Osteocyte (in vitro differentiated cells): Measurements from ENCODE around the gene NRG2. TPM values are rescaled to one million over a fixed set of nuclear protein-coding genes. Genes with fewer than 3 reads are reported as not detected.

Experiments used
- DNase-seq: peaks from one replicate; pipeline ENCODE4 v3.0.0; 2021; ENCODE audit warnings: mixed read lengths; ENCODE audit not compliant: unreplicated experiment; ENCODE audit errors: extremely low spot score
- H3K27ac Mint-ChIP-seq: one replicate; pipeline ENCODE4 v1.8.0; 2021; ENCODE audit warnings: mild to moderate bottlenecking, mixed read lengths; ENCODE audit not compliant: unreplicated experiment
- H3K27me3 Mint-ChIP-seq: one replicate; pipeline ENCODE4 v1.8.0; 2021; ENCODE audit warnings: mixed read lengths; ENCODE audit not compliant: unreplicated experiment
- H3K36me3 Mint-ChIP-seq: one replicate; pipeline ENCODE4 v1.8.0; 2021; ENCODE audit warnings: mixed read lengths; ENCODE audit not compliant: unreplicated experiment
- H3K4me1 Mint-ChIP-seq: one replicate; pipeline ENCODE4 v1.8.0; 2021; ENCODE audit warnings: mixed read lengths; ENCODE audit not compliant: unreplicated experiment
- H3K4me3 Mint-ChIP-seq: one replicate; pipeline ENCODE4 v1.8.0; 2021; ENCODE audit warnings: mild to moderate bottlenecking, moderate library complexity, mixed read lengths; ENCODE audit not compliant: unreplicated experiment
- H3K9me3 Mint-ChIP-seq: one replicate; pipeline ENCODE4 v1.8.0; 2021; ENCODE audit warnings: mixed read lengths; ENCODE audit not compliant: unreplicated experiment
- total RNA-seq: library from RNA; stranded (reverse); gene quantifications from 2 replicates; pipeline ENCODE4 v1.2.1, GENCODE V29; 2021
- TF ChIP-seq, protein P1 (sequence below): fragments of 200-600 bp; sonication (generic); IDR thresholded peaks from 2 replicates; pipeline ENCODE4 v1.5.0; 2021; ENCODE audit warnings: antibody characterized with exemption, mild to moderate bottlenecking, moderate library complexity

Gene NRG2
- total RNA-seq, 1 donor from 2014 or later: 0.86 TPM

DNA sequence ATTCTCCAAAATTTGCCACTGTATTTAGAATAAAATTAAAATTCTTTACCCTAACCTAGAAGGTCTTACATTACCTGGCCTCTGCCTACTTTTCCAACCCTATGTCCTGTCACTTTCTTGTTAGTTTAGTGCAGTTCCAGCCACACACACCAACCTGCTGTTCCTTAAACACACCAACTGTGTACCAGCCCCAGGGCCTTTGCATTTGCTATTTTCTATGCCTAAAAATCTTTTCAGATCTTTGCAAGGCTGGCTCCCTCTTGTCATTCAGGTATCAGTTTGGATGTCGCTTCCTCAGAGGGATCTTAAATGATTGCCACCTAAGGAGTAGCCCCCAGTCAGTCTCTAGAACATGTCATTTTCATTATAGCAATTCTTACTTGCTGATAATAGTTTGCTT lies 17.7 kb upstream of the NRG2 start:
- no peak for DNase-seq
- TF ChIP-seq, protein P1, sequence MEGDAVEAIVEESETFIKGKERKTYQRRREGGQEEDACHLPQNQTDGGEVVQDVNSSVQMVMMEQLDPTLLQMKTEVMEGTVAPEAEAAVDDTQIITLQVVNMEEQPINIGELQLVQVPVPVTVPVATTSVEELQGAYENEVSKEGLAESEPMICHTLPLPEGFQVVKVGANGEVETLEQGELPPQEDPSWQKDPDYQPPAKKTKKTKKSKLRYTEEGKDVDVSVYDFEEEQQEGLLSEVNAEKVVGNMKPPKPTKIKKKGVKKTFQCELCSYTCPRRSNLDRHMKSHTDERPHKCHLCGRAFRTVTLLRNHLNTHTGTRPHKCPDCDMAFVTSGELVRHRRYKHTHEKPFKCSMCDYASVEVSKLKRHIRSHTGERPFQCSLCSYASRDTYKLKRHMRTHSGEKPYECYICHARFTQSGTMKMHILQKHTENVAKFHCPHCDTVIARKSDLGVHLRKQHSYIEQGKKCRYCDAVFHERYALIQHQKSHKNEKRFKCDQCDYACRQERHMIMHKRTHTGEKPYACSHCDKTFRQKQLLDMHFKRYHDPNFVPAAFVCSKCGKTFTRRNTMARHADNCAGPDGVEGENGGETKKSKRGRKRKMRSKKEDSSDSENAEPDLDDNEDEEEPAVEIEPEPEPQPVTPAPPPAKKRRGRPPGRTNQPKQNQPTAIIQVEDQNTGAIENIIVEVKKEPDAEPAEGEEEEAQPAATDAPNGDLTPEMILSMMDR: no peak
- no peaks in the 10 kb centered on the region for H3K9me3 Mint-ChIP-seq
- H3K27me3 Mint-ChIP-seq: peaks cover 32% of the 10 kb centered on the region
- no peak overlapping the region for H3K4me3 Mint-ChIP-seq
- H3K27ac Mint-ChIP-seq: no peak overlapping the region
- H3K36me3 Mint-ChIP-seq: no peaks in the 10 kb centered on the region
- H3K4me1 Mint-ChIP-seq: no peaks in the 10 kb centered on the region

DNA sequence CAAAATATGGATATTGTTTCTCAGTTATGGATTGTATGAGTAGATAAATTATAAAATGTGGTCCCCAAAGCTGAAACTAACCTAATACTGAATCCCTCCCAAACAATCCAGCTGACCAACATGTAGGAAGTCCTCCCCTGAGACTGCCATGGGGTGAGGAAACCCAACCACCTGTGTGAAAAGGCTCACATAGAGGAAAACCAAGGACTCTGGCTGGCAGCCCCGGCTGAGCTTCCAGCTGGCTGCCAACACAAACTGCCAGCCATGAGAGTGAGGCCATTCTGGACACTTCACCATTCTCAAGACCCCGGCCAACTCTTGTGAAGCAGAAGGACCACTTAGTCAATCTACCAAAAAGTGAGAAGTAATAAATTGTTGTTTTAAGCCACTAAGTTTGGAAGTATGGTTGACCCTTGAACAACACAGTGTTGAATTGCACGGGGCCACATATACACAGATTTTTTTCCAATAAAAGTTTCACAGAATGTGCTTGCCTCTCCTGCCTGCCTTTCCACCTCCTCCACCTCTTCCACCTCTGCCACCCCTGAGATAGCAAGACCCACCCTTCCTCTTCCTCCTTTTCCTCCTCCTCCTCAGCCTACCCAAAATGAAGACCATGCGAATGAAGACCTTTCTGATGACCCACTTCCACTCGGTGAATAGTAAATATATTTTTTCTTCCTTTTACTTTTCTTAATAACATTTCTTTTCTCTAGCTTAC lies 15.3 kb upstream of the NRG2 start:
- Mint-ChIP-seq H3K9me3 (no peaks in the 10 kb centered on the region), H3K36me3 (no peaks in the 10 kb centered on the region), H3K4me1 (no peaks in the 10 kb centered on the region), H3K27me3 (peaks cover 14% of the 10 kb centered on the region), H3K27ac (no peak overlapping the region), H3K4me3 (no peak overlapping the region)
- TF ChIP-seq, protein P1: no peak
- DNase-seq: no peak

DNA sequence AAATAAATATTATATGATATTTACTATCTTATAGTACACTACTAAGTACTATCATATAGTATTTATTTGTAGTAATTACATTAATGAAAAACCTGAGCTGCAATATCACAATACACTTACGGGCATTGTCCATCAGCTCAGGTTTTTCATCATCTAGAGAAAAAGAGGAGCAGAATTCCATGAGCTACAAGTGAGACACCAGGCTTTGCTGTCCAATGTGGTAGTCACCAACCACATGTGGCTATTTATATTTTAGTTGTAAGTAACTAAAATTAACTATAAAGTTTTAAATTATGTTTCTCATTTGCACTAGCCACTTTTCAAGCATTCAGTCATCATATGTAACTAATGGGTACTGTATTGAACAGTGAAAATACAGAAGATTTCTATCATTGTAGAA lies 13.8 kb upstream of the NRG2 start:
- TF ChIP-seq, protein P1: no peak
- Mint-ChIP-seq H3K27ac (no peak overlapping the region), H3K4me1 (no peaks in the 10 kb centered on the region), H3K9me3 (no peaks in the 10 kb centered on the region), H3K36me3 (no peaks in the 10 kb centered on the region), H3K4me3 (no peak overlapping the region), H3K27me3 (peaks cover 4% of the 10 kb centered on the region)
- no peak for DNase-seq

DNA sequence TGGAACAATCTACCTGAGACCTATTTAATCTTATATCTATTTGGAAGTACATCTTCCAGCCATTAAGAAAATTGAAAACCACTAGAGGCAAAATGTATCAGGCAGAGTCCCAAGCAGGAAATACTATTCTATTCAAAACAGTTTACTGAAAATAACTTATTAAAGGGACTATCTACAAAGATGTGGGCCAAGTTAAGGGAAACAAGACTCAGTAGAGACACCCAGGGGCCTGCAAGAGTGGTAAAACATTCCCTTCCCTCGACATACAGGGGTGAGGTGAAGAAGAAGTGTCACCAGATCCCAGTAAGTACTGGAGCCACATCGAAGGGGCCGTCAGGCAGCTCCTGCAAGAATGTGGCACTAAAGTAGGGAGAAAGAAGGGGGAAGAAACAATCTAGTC lies 12.1 kb upstream of the NRG2 start:
- Mint-ChIP-seq H3K27me3 (peaks cover 17% of the 10 kb centered on the region), H3K27ac (no peak overlapping the region), H3K4me3 (no peak overlapping the region), H3K36me3 (no peaks in the 10 kb centered on the region), H3K4me1 (no peaks in the 10 kb centered on the region), H3K9me3 (no peaks in the 10 kb centered on the region)
- no peak for DNase-seq
- TF ChIP-seq, protein P1: no peak

DNA sequence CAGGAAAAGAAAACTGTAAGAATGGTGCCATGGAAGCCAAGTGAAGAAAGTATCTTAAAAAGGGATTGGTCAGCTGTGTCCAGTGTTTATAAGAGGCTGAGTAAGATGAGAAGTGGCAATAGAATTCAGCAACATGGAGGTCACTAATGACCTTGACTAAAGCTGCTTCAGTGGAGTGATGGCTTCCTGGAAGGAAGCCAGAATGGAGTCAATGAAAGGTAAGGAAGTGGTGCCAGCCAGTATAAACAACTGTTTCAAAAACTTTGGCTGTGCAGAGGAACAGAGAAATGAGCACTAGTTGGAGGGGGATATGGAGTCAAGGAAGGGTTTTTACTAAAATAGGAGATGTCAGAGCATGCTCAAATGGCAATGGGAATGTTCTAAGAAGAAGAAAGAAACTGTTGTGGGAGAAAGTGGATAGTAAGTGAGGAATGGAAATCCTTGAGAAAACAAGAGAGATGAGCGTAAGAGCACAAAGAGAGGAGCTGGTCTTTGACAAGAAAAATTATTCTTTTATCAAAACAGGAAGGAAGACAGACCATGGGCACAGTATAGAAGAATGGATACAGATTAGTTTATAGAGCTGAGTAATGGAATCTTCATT lies 11.1 kb upstream of the NRG2 start:
- H3K27me3 Mint-ChIP-seq: peaks cover 26% of the 10 kb centered on the region
- no peak overlapping the region for H3K27ac Mint-ChIP-seq
- no peaks in the 10 kb centered on the region for H3K4me1 Mint-ChIP-seq
- H3K9me3 Mint-ChIP-seq: no peaks in the 10 kb centered on the region
- TF ChIP-seq, protein P1: no peak
- H3K36me3 Mint-ChIP-seq: no peaks in the 10 kb centered on the region
- no peak overlapping the region for H3K4me3 Mint-ChIP-seq
- no peak for DNase-seq
